Retina (tissue), 1 donor: ENCODE data around the gene PRRT1B.

Experiments
- DNase-seq: peaks from one replicate; pipeline ENCODE4 v3.0.0-alpha.2; 2016

PRRT1B gene

GRCh38 chr9:131601683-131602181 is 56.4 kb downstream of the PRRT1B start:
- no peak for DNase-seq

GRCh38 chr9:131603199-131603598 is 57.9 kb downstream of the PRRT1B start:
- DNase-seq, result no peak

- DNase-seq, result no peak
Measured at GRCh38 chr9:131603711-131604439, 58.6 kb downstream of the PRRT1B start.

GRCh38 chr9:131605770-131606590 is 60.7 kb downstream of the PRRT1B start:
- DNase-seq, result no peak

- DNase-seq, result no peak
Measured at GRCh38 chr9:131606896-131607567, 61.7 kb downstream of the PRRT1B start.

GRCh38 chr9:131607591-131607990 is 62.3 kb downstream of the PRRT1B start:
- DNase-seq, result no peak

- no peak for DNase-seq
Measured at GRCh38 chr9:131608493-131609037, 63.2 kb downstream of the PRRT1B start.
